ENCODE results near the gene HLA-DOA. TPM values are rescaled to one million over a fixed set of nuclear protein-coding genes. Genes with fewer than 3 reads are reported as not detected.
A peak's percentile ranks its signal among the peaks of the same experiment; 100 is the strongest.

The HLA-DOA gene
- total and polyA plus RNA-seq, 10 of the 15 experiments (the other 5 are each of a cell fraction or from before 2014, with no cell fraction given) = 8.8 to 108 (median 58.3) TPM

- TF ChIP-seq POLR2AphosphoS5 (IDR thresholded peaks at IDR 0.05; ENCODE audit: low read length) = peak; percentile 53; the same call in 1 of the 2 replicates
- peak; percentile 62 for TF ChIP-seq NKRF (conservative IDR thresholded peaks at IDR 0.05)
- 0 out of 2 replicates have a peak, but pooled peaks have one; percentile 33 for TF ChIP-seq TCF12 (IDR thresholded peaks at IDR 0.05; ENCODE audit: low read depth, low read length)
- peak; percentile 48; the same call in 1 of the 2 replicates for TF ChIP-seq PRDM15 (CRISPR knock-in tag; IDR thresholded peaks at IDR 0.05)
- peak; percentile 97; the same call in 1 of the 2 replicates for TF ChIP-seq YY1 (IDR thresholded peaks at IDR 0.05; ENCODE audit: low read depth, low read length)
- TF ChIP-seq ZNF687 (IDR thresholded peaks at IDR 0.05) = 0 out of 2 replicates have a peak, but pooled peaks have one; percentile 57
These were observed 38.2 kb downstream of the HLA-DOA start (continued) for GRCh38 chr6:32971242-32971580.
